Posterior vena cava (tissue), 2 donors: Measurements from ENCODE around the gene C6orf136. TPM values are rescaled to one million over a fixed set of nuclear protein-coding genes. Genes with fewer than 3 reads are reported as not detected.

Experiments used
- total RNA-seq, 2 donors: library from RNA; stranded (reverse); fragmentation: NEBNext Ultra II Directional; extraction: Animal tissue kit (Norgen Biotek cat#: 25700); gene quantifications; one replicate each; pipeline ENCODE4 v1.2.1, GENCODE V29; 2021
- donor health status: DM: yes; HTN: yes; CAD: no.
- donor health status: DM: yes; HTN: yes; CAD: no.

C6orf136 gene
- total RNA-seq, 2 donors from 2014 or later = 8.5 to 13.4 TPM

Other genes with a start within 250 kb of the C6orf136 start
- 100 to 1,000 TPM; 304 to 327 TPM for gene HLA-E, start 157.6 kb upstream of the C6orf136 start, total RNA-seq
- 10 to 100 TPM; 52.2 to 59.6 TPM for gene GNL1, start 90.6 kb upstream of the C6orf136 start, total RNA-seq
- gene PRR3, start 89.8 kb upstream of the C6orf136 start, total RNA-seq = 1 to 10 TPM; 5.4 to 8.3 TPM
- 10 to 100 TPM; 39.4 to 42.3 TPM for gene ABCF1, start 75.7 kb upstream of the C6orf136 start, total RNA-seq
- gene PPP1R10, start 29.9 kb upstream of the C6orf136 start, total RNA-seq = 10 to 100 TPM; 35.2 to 50.7 TPM
- 10 to 100 TPM; 27.8 to 29.6 TPM for gene MRPS18B, start 29.3 kb upstream of the C6orf136 start, total RNA-seq
- gene ATAT1, start 20.3 kb upstream of the C6orf136 start, total RNA-seq = 1 to 10 TPM; 5.2 to 7.2 TPM
- gene DHX16, start 25.9 kb downstream of the C6orf136 start, total RNA-seq = 10 to 100 TPM; 17.6 to 22.5 TPM
- 100 to 1,000 TPM in 1 of 2 donors, 10 to 100 TPM in 1; 70.0 to 111 TPM for gene PPP1R18, start 39.5 kb downstream of the C6orf136 start, total RNA-seq
- gene NRM, start 43.9 kb downstream of the C6orf136 start, total RNA-seq = 10 to 100 TPM; 14.6 to 15.5 TPM
- gene MDC1, start 70.1 kb downstream of the C6orf136 start, total RNA-seq = 10 to 100 TPM; 24.4 to 25.0 TPM
- 100 to 1,000 TPM; 342 to 378 TPM for gene TUBB, start 73.2 kb downstream of the C6orf136 start, total RNA-seq
- gene FLOT1, start 95.6 kb downstream of the C6orf136 start, total RNA-seq = 100 to 1,000 TPM; 150 to 167 TPM
- 10 to 100 TPM; 28.5 to 51.5 TPM for gene IER3, start 97.4 kb downstream of the C6orf136 start, total RNA-seq
- gene DDR1, start 237.4 kb downstream of the C6orf136 start, total RNA-seq = 10 to 100 TPM; 25.2 to 26.0 TPM